Suprapubic skin (tissue), 4 donors: Measurements from ENCODE around the gene FLT1. TPM values are rescaled to one million over a fixed set of nuclear protein-coding genes. Genes with fewer than 3 reads are reported as not detected.

Experiments used
- DNase-seq, 2 donors: peaks; one replicate each; pipeline ENCODE4 v3.0.0-alpha.2; 2019; ENCODE audit warnings: low spot score in 2 of 2
- H3K27ac ChIP-seq: fragments of 200-600 bp; sonication (generic); one replicate; pipeline ENCODE4 v1.5.1; 2019
- H3K27me3 ChIP-seq: fragments of 200-600 bp; sonication (generic); one replicate; pipeline ENCODE4 v1.5.1; 2019
- H3K36me3 ChIP-seq: fragments of 200-600 bp; sonication (generic); one replicate; pipeline ENCODE4 v1.5.1; 2019
- H3K4me1 ChIP-seq: fragments of 200-600 bp; sonication (generic); one replicate; pipeline ENCODE4 v1.5.1; 2019
- H3K4me3 ChIP-seq: fragments of 200-600 bp; sonication (generic); one replicate; pipeline ENCODE4 v1.5.1; 2019; ENCODE audit warnings: mild to moderate bottlenecking
- H3K9me3 ChIP-seq: fragments of 200-600 bp; sonication (generic); one replicate; pipeline ENCODE4 v1.5.1; 2019
- EP300 ChIP-seq: sonication (generic); formaldehyde crosslinking; IDR thresholded peaks from one replicate; pipeline ENCODE4 v1.6.1; 2017; ENCODE audit warnings: antibody characterized with exemption
- POLR2A ChIP-seq, 2 donors: fragments of 450-650 bp; IDR thresholded peaks; one replicate each; pipeline ENCODE4 v1.6.1; 2017; ENCODE audit warnings: antibody characterized with exemption in 2 of 2, mild to moderate bottlenecking in 2 of 2, moderate library complexity in 2 of 2
- POLR2AphosphoS5 ChIP-seq, 3 donors: sonication (generic); formaldehyde crosslinking; IDR thresholded peaks; one replicate each; pipeline ENCODE4 v1.6.1; 2017; ENCODE audit warnings: antibody characterized with exemption in 3 of 3
- WGBS: methylation state at CpG from one replicate; pipeline ENCODE4 v1.1.5; 2018; 5-methylcytosine and 5-hydroxymethylcytosine counted together
- total RNA-seq, 4 donors: library from RNA; depleted of rRNA; stranded (reverse); fragments of >200 nt; gene quantifications; one replicate each; pipeline ENCODE4 v1.1.0, GENCODE V29; 2016
- TF ChIP-seq, protein P1 (sequence below), 2 donors: fragments of 200-600 bp in 1 of 2; fragments of 450-650 bp in 1 of 2; sonication (generic) in 1 of 2; IDR thresholded peaks; one replicate each; pipeline ENCODE4 v1.5.1; 2016 to 2019; ENCODE audit warnings: antibody characterized with exemption in 2 of 2, mild to moderate bottlenecking in 1 of 2, moderate library complexity in 1 of 2

Gene FLT1
- total RNA-seq, 4 donors from 2014 or later = 3.8 to 14.2 (median 6.8) TPM

GRCh38 chr13:28470296-28470695, 24.6 kb downstream of the FLT1 start:
- TF ChIP-seq EP300 = no peak
- TF ChIP-seq, protein P1, sequence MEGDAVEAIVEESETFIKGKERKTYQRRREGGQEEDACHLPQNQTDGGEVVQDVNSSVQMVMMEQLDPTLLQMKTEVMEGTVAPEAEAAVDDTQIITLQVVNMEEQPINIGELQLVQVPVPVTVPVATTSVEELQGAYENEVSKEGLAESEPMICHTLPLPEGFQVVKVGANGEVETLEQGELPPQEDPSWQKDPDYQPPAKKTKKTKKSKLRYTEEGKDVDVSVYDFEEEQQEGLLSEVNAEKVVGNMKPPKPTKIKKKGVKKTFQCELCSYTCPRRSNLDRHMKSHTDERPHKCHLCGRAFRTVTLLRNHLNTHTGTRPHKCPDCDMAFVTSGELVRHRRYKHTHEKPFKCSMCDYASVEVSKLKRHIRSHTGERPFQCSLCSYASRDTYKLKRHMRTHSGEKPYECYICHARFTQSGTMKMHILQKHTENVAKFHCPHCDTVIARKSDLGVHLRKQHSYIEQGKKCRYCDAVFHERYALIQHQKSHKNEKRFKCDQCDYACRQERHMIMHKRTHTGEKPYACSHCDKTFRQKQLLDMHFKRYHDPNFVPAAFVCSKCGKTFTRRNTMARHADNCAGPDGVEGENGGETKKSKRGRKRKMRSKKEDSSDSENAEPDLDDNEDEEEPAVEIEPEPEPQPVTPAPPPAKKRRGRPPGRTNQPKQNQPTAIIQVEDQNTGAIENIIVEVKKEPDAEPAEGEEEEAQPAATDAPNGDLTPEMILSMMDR (IDR thresholded peaks at IDR 0.05) = no peak
- TF ChIP-seq POLR2AphosphoS5 (IDR thresholded peaks at IDR 0.05) = no peak
- no peak for TF ChIP-seq POLR2A (IDR thresholded peaks at IDR 0.05)
- peaks cover 2% of the 10 kb centered on the region for H3K27me3 ChIP-seq
- H3K4me1 ChIP-seq = no peaks in the 10 kb centered on the region
- H3K4me3 ChIP-seq = no peak overlapping the region
- DNase-seq = no peak
- 60% methylated on average over 4 of the region's 4 CpGs for WGBS
- H3K9me3 ChIP-seq = no peaks in the 10 kb centered on the region
- H3K27ac ChIP-seq = no peak overlapping the region
- H3K36me3 ChIP-seq = no peaks in the 10 kb centered on the region

- no peak overlapping the region for H3K27ac ChIP-seq
- H3K4me1 ChIP-seq = no peaks in the 10 kb centered on the region
- TF ChIP-seq POLR2AphosphoS5 (IDR thresholded peaks at IDR 0.05) = no peak
- no peak for TF ChIP-seq EP300
- TF ChIP-seq, protein P1 (IDR thresholded peaks at IDR 0.05) = no peak
- TF ChIP-seq POLR2A (IDR thresholded peaks at IDR 0.05) = no peak
- no peak overlapping the region for H3K4me3 ChIP-seq
- H3K27me3 ChIP-seq = peaks cover 2% of the 10 kb centered on the region
- no peak for DNase-seq
- no peaks in the 10 kb centered on the region for H3K9me3 ChIP-seq
- 61% methylated on average over 6 of the region's 6 CpGs for WGBS
- H3K36me3 ChIP-seq = no peaks in the 10 kb centered on the region
These were observed 25.6 kb downstream of the FLT1 start for GRCh38 chr13:28469316-28469715.

DNA sequence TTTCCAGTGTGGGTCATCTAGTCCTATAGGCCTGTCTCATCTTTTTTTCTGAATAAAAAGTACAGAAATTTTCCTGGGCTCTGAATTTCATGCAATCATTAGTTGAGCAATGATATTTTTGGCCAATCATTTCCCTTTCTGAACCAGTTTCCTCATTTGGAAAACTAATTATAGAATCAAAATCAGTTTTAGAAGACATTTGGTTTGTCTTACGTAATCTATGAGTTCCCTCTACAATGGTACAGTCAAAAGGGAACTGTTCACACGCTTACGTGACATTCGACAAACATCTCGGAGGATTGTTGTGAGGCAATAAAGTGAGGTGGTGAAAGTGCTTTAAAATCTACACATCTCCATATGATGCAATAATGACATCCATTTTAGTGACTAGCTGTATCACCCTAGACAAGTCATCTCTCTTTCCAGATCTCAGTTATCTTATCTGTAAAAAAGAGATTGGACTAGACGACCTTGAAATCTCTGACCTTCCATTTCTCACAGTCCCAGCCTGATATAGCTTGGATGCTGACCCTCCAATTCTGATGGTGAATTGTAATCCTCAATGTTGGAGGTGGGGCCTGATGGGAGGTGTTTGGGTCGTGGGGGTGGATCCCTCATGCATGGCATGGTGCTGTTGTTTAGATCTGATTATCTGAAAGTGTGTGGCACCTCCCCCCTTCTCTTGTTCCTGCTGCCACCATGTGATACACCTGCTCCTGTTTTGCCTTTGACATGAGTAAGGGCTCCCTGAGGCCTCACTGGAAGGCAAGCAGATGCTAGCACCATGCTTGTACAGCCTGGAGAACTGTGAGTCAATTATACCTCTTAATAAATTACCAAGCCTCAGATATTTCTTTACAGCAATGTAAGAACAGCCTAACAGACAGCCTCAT, 26.7 kb downstream of the FLT1 start:
- TF ChIP-seq, protein P1 (IDR thresholded peaks at IDR 0.05) = no peak
- TF ChIP-seq EP300 (no peak), POLR2A (IDR thresholded peaks at IDR 0.05) (no peak), POLR2AphosphoS5 (IDR thresholded peaks at IDR 0.05) (no peak)
- Histone ChIP-seq H3K9me3 (no peaks in the 10 kb centered on the region), H3K4me1 (no peaks in the 10 kb centered on the region), H3K4me3 (no peak overlapping the region), H3K36me3 (no peaks in the 10 kb centered on the region), H3K27me3 (peaks cover 2% of the 10 kb centered on the region), H3K27ac (no peak overlapping the region)
- WGBS = 78% methylated on average over 7 of the region's 7 CpGs
- no peak for DNase-seq

DNA sequence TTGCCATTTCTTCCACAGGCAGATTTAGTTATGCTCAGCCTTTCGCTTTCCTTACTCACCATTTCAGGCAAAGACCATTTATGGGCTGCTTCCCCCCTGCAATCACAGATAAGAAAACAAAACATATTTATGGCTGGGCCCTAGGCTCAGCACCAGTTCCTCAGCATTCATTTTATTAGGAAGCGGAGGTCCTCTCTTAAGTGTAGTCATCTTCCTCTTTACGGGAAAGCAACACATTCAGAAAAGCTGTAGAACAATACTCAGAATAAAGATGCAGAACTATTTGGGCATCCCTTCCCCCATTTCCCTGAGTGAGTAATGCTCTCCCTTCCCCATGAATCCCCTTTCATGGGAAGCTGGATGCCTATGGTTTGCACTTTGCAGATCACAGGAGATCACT, 27.9 kb downstream of the FLT1 start:
- H3K9me3 ChIP-seq = no peaks in the 10 kb centered on the region
- H3K4me3 ChIP-seq = no peak overlapping the region
- no peak overlapping the region for H3K27ac ChIP-seq
- no peak for DNase-seq
- no peak for TF ChIP-seq EP300
- TF ChIP-seq POLR2AphosphoS5 (IDR thresholded peaks at IDR 0.05) = no peak
- TF ChIP-seq POLR2A (IDR thresholded peaks at IDR 0.05) = no peak
- TF ChIP-seq, protein P1 (IDR thresholded peaks at IDR 0.05) = no peak
- 73% methylated on average over 3 of the region's 3 CpGs for WGBS
- no peaks in the 10 kb centered on the region for H3K4me1 ChIP-seq
- H3K27me3 ChIP-seq = peaks cover 2% of the 10 kb centered on the region
- H3K36me3 ChIP-seq = no peaks in the 10 kb centered on the region

DNA sequence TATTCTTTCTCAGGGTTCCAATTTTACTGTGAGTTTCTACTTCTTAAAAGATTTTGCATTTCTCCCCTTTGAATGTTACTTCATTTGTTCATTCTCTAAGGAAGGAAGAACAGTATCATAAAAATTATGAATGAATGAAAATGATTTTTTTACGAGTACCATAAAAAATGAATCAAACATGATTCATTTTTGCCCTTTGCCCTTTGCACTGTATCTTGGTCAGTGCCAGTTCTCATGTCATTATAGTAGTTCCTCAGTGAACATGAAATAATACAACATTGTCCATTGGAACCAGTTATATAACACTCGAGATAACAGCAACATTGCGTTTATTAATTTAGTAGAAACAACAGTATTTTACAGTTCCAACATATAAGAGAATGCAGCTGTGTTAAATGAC, 28.8 kb downstream of the FLT1 start:
- H3K27ac ChIP-seq = no peak overlapping the region
- H3K36me3 ChIP-seq = no peaks in the 10 kb centered on the region
- peaks cover 2% of the 10 kb centered on the region for H3K27me3 ChIP-seq
- no peak for DNase-seq
- no peak for TF ChIP-seq POLR2AphosphoS5 (IDR thresholded peaks at IDR 0.05)
- no peaks in the 10 kb centered on the region for H3K9me3 ChIP-seq
- H3K4me1 ChIP-seq = no peaks in the 10 kb centered on the region
- H3K4me3 ChIP-seq = no peak overlapping the region
- WGBS = 84% methylated on average over 3 of the region's 3 CpGs
